SK-N-SH (cell line): ENCODE results near the gene HSPA4. TPM values are rescaled to one million over a fixed set of nuclear protein-coding genes. Genes with fewer than 3 reads are reported as not detected.

Source experiments
- CTCF ChIA-PET: fragments of 300-600, 350-600 bp; formaldehyde crosslinking; extraction: SDS; loops from one replicate; lab custom pipeline; 2021; lab: Yijun Ruan, JAX
- POLR2A ChIA-PET: fragments of 350-600 bp; sonication (Branson Sonifier 250); formaldehyde crosslinking; extraction: SDS; loops from one replicate; lab custom pipeline; 2020; ENCODE audit warnings: antibody characterized with exemption, inconsistent platforms; lab: Yijun Ruan, JAX
- DNase-seq: peaks from one replicate; pipeline ENCODE4 v3.0.0; 2012
- H2AFZ ChIP-seq: fragments of 200-600 bp; sonication (generic); 2 replicates; pipeline ENCODE4 v1.8.1; 2016; ENCODE audit warnings: antibody characterized with exemption, mild to moderate bottlenecking, low read depth
- H3F3A ChIP-seq: fragments of 200-600 bp; sonication (generic); replicated peaks from 2 replicates; pipeline ENCODE3; 2016; ENCODE audit warnings: antibody characterized with exemption, mild to moderate bottlenecking; ENCODE audit not compliant: insufficient read depth
- H3K27ac ChIP-seq, 2 experiments: fragments of 200-500 bp in 1 of 2; fragments of 200-600 bp in 1 of 2; sonication (Bioruptor generic) in 1 of 2; sonication (generic), shearing (Covaris generic) in 1 of 2; 2 replicates each; pipeline versions ENCODE4 v1.5.1 to v1.6.1; 2014 to 2016; ENCODE audit warnings: low read depth in 2 of 2, inconsistent platforms in 1 of 2, low read length in 1 of 2, mild to moderate bottlenecking in 1 of 2, mixed read lengths in 1 of 2
- H3K27me3 ChIP-seq: fragments of 200-600 bp; sonication (generic), shearing (Covaris generic); 2 replicates; pipeline ENCODE4 v1.6.1; 2016; ENCODE audit warnings: mixed run types; ENCODE audit not compliant: insufficient read depth
- H3K36me3 ChIP-seq, 2 experiments: fragments of 200-500 bp in 1 of 2; fragments of 200-600 bp in 1 of 2; sonication (Bioruptor generic) in 1 of 2; sonication (generic) in 1 of 2; replicated peaks in 1 of 2; 2 replicates each; pipeline versions ENCODE3 to v1.5.1; 2014 to 2016; ENCODE audit warnings: low read length in 1 of 2, mild to moderate bottlenecking in 1 of 2; ENCODE audit not compliant: insufficient read depth in 2 of 2, control insufficient read depth in 1 of 2
- H3K4me1 ChIP-seq, 2 experiments: fragments of 200-500 bp in 1 of 2; fragments of 200-600 bp in 1 of 2; sonication (Bioruptor generic) in 1 of 2; sonication (generic), shearing (Covaris generic) in 1 of 2; 2 replicates each; pipeline versions ENCODE4 v1.5.1 to v1.6.1; 2014 to 2016; ENCODE audit warnings: low read depth in 1 of 2, low read length in 1 of 2, mixed run types in 1 of 2; ENCODE audit not compliant: insufficient read depth in 2 of 2, control insufficient read depth in 1 of 2
- H3K4me2 ChIP-seq: fragments of 200-600 bp; sonication (generic), shearing (Covaris generic); 2 replicates; pipeline ENCODE4 v1.6.1; 2017; ENCODE audit warnings: mixed run types
- H3K4me3 ChIP-seq, 2 experiments: fragments of 200-500 bp in 1 of 2; fragments of 200-600 bp in 1 of 2; sonication (Bioruptor generic) in 1 of 2; sonication (generic), shearing (Covaris generic) in 1 of 2; 2 replicates each; pipeline versions ENCODE4 v1.5.1 to v1.8.1; 2014 to 2016; ENCODE audit warnings: low read depth in 2 of 2, inconsistent platforms in 1 of 2, low read length in 1 of 2, mild to moderate bottlenecking in 1 of 2, mixed read lengths in 1 of 2, moderate library complexity in 1 of 2
- H3K79me2 ChIP-seq: fragments of 200-600 bp; sonication (generic); 2 replicates; pipeline ENCODE4 v1.8.1; 2017; ENCODE audit warnings: mild to moderate bottlenecking; ENCODE audit not compliant: insufficient read depth
- H3K9ac ChIP-seq: fragments of 200-600 bp; sonication (generic); 2 replicates; pipeline ENCODE4 v1.6.1; 2017; ENCODE audit warnings: mixed run types
- H3K9me2 ChIP-seq: fragments of 200-600 bp; sonication (generic); 2 replicates; pipeline ENCODE4 v1.6.1; 2017; ENCODE audit warnings: mixed run types
- H3K9me3 ChIP-seq: fragments of 200-600 bp; sonication (generic); 2 replicates; pipeline ENCODE4 v1.6.1; 2017; ENCODE audit warnings: mixed run types, mild to moderate bottlenecking, moderate library complexity
- H4K20me1 ChIP-seq: fragments of 200-600 bp; sonication (generic); 2 replicates; pipeline ENCODE4 v1.6.1; 2017; ENCODE audit warnings: mild to moderate bottlenecking, mixed run types; ENCODE audit not compliant: insufficient read depth
- EP300 ChIP-seq, 2 experiments: IDR thresholded peaks; 2 replicates each; pipeline versions ENCODE4 v1.4.0 to v1.6.1; 2012; ENCODE audit warnings: borderline replicate concordance in 1 of 2, low read depth in 1 of 2, low read length in 1 of 2
- EZH2phosphoT487 ChIP-seq: fragments of 200-600 bp; sonication (generic); IDR thresholded peaks from 2 replicates; pipeline ENCODE4 v1.6.1; 2017; ENCODE audit warnings: low read depth, mixed run types, mild to moderate bottlenecking, antibody characterized with exemption, moderate library complexity, borderline replicate concordance
- GABPA ChIP-seq: IDR thresholded peaks from 2 replicates; pipeline ENCODE4 v1.4.0; 2012; ENCODE audit warnings: low read depth, mild to moderate bottlenecking
- IRF3 ChIP-seq: fragments of 150-350 bp; IDR thresholded peaks from 2 replicates; pipeline ENCODE4 v1.6.1; 2016; ENCODE audit warnings: mild to moderate bottlenecking, low read depth, low read length
- PBX3 ChIP-seq: IDR thresholded peaks from 2 replicates; pipeline ENCODE4; 2012
- ZBTB33 ChIP-seq: IDR thresholded peaks from 2 replicates; pipeline ENCODE4 v1.4.0; 2012; ENCODE audit warnings: low read depth, borderline replicate concordance
- WGBS: methylation state at CpG from one replicate; pipeline ENCODE4 v1.1.6; 2017; ENCODE audit warnings: low lambda C conversion rate; 5-methylcytosine and 5-hydroxymethylcytosine counted together
- polyA plus RNA-seq, 3 experiments: library from polyadenylated mRNA; depleted of rRNA; stranded (reverse); fragments of >200 nt; gene quantifications; 2 replicates each; pipeline ENCODE4 v1.2.3, GENCODE V29; 2012

The HSPA4 gene
- polyA plus RNA-seq, 1 of the 3 experiments (the other 2 are of a cell fraction), result 18.8 TPM

- TF ChIP-seq ZBTB33 (no peak), PBX3 (no peak)
Measured at GRCh38 chr5:133150909-133151544, 99.2 kb downstream of the HSPA4 start (continued).

- DNase-seq, result no peak
- H3K27ac ChIP-seq, result no peak overlapping the region
- H3K4me2 ChIP-seq, result no peak overlapping the region
- H3K36me3 ChIP-seq, result no peaks in the 10 kb centered on the region
- H3K4me3 ChIP-seq, result no peak overlapping the region
- TF ChIP-seq EP300 (IDR thresholded peaks at IDR 0.05; ENCODE audit: borderline replicate concordance in 1 of 2, low read depth in 1 of 2, low read length in 1 of 2) (no peak), GABPA (no peak), IRF3 (no peak), EZH2phosphoT487 (no peak)
- H3F3A ChIP-seq, result no peaks in the 10 kb centered on the region
- H4K20me1 ChIP-seq, result no peaks in the 10 kb centered on the region
- no peaks in the 10 kb centered on the region for H3K9me2 ChIP-seq
- H3K79me2 ChIP-seq, result no peaks in the 10 kb centered on the region
- WGBS, result 71% methylated on average over 8 of the region's 12 CpGs
- peaks cover 0 to 10% of the 10 kb centered on the region in 2 experiments; a peak in 1 of 4 replicates for H3K4me1 ChIP-seq
- no peaks in the 10 kb centered on the region; the same call in 1 of the 2 replicates for H3K27me3 ChIP-seq
- H2AFZ ChIP-seq, result no peak overlapping the region
- H3K9ac ChIP-seq, result no peak overlapping the region
- ChIA-PET POLR2A (no interaction called here), CTCF (interaction anchor here (1.2 to 1.3 kb wide), 2 partner anchors 43 to 94 kb away, joined by 3 read pairs; no protein-coding TSS in a partner anchor)
- H3K9me3 ChIP-seq, result no peaks in the 10 kb centered on the region
Measured at GRCh38 chr5:133154274-133155075, 102.7 kb downstream of the HSPA4 start.
